ENCODE measurements around the gene CHMP4A. TPM values are rescaled to one million over a fixed set of nuclear protein-coding genes. Genes with fewer than 3 reads are reported as not detected.

CHMP4A gene
- total and polyA plus RNA-seq, 2 of the 13 experiments (the other 11 are each of a cell fraction or from before 2014, with no cell fraction given) = 83.6 to 113 TPM

DNA sequence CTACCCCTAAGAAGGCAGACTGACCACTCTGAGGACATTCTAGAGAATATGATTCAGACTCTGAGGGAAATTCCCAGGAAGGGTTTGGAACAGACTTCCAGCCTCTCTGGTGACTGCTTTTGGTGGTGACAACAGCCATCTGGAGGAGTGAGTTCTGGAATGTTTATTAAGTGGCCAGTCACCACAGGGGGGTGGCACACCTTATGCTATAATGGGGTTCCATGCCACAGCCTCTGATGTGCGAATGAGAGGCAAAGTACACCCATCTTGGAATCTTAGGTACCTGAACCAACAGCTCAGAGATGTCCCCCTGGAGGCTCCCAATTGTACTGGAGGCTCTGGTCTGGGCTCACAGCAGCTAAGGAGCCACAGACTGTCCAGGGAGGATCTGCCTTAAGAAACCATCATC, 38.6 kb upstream of the CHMP4A start (continued):
- TF ChIP-seq PBX2 (CRISPR knock-in tag; IDR thresholded peaks at IDR 0.05) (peak; percentile 43; the same call in 1 of the 2 replicates), TARDBP (CRISPR knock-in tag; IDR thresholded peaks at IDR 0.05) (no peak), KLF6 (CRISPR knock-in tag; IDR thresholded peaks at IDR 0.05) (no peak), RAD51 (IDR thresholded peaks at IDR 0.05; ENCODE audit: borderline replicate concordance) (no peak), ZNF230 (CRISPR knock-in tag; IDR thresholded peaks at IDR 0.05) (0 out of 2 replicates have a peak, but pooled peaks have one; percentile 21), ATF7-NPFF (CRISPR knock-in tag; IDR thresholded peaks at IDR 0.05; ENCODE audit: low read depth) (0 out of 2 replicates have a peak, but pooled peaks have one; percentile 20), ARID2 (CRISPR knock-in tag; IDR thresholded peaks at IDR 0.05; ENCODE audit: borderline replicate concordance) (peak; percentile 59; the same call in 1 of the 2 replicates), ETS1 (CRISPR knock-in tag; IDR thresholded peaks at IDR 0.05) (no peak), ZNF20 (CRISPR knock-in tag; IDR thresholded peaks at IDR 0.05) (no peak), ZNF260 (CRISPR knock-in tag; IDR thresholded peaks at IDR 0.05; ENCODE audit: borderline replicate concordance, low read depth) (no peak), ZNF326 (CRISPR knock-in tag; IDR thresholded peaks at IDR 0.05; ENCODE audit: borderline replicate concordance) (no peak), ZMYM3 (CRISPR knock-in tag; IDR thresholded peaks at IDR 0.05) (no peak), NCOA1 (CRISPR knock-in tag; IDR thresholded peaks at IDR 0.05) (peak; percentile 56; the same call in 1 of the 2 replicates), MTF2 (CRISPR knock-in tag; IDR thresholded peaks at IDR 0.05; ENCODE audit: borderline replicate concordance) (peak; percentile 45; the same call in 1 of the 2 replicates), FOXM1 (CRISPR knock-in tag; IDR thresholded peaks at IDR 0.05) (no peak), ZNF354B (CRISPR knock-in tag; IDR thresholded peaks at IDR 0.05) (0 out of 2 replicates have a peak, but pooled peaks have one; percentile 38), ZNF577 (CRISPR knock-in tag; IDR thresholded peaks at IDR 0.05; ENCODE audit: borderline replicate concordance, low read depth) (no peak), IRX3 (CRISPR knock-in tag; IDR thresholded peaks at IDR 0.05; ENCODE audit: borderline replicate concordance, low read depth) (no peak), ZNF501 (CRISPR knock-in tag; IDR thresholded peaks at IDR 0.05) (0 out of 2 replicates have a peak, but pooled peaks have one; percentile 15)
- TF ChIP-seq, protein P1, sequence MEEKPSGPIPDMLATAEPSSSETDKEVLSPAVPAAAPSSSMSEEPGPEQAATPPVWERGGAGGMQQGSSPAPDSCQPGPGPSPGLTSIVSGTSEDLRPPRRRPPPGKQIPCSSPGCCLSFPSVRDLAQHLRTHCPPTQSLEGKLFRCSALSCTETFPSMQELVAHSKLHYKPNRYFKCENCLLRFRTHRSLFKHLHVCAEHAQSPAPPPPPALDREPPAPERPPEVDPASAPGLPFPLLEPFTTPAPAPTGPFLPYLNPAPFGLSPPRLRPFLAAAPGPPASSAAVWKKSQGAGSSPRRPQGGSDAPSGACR (CRISPR knock-in tag; IDR thresholded peaks at IDR 0.05) = peak; percentile 67; the same call in 1 of the 2 replicates
- TF ChIP-seq, protein P2, sequence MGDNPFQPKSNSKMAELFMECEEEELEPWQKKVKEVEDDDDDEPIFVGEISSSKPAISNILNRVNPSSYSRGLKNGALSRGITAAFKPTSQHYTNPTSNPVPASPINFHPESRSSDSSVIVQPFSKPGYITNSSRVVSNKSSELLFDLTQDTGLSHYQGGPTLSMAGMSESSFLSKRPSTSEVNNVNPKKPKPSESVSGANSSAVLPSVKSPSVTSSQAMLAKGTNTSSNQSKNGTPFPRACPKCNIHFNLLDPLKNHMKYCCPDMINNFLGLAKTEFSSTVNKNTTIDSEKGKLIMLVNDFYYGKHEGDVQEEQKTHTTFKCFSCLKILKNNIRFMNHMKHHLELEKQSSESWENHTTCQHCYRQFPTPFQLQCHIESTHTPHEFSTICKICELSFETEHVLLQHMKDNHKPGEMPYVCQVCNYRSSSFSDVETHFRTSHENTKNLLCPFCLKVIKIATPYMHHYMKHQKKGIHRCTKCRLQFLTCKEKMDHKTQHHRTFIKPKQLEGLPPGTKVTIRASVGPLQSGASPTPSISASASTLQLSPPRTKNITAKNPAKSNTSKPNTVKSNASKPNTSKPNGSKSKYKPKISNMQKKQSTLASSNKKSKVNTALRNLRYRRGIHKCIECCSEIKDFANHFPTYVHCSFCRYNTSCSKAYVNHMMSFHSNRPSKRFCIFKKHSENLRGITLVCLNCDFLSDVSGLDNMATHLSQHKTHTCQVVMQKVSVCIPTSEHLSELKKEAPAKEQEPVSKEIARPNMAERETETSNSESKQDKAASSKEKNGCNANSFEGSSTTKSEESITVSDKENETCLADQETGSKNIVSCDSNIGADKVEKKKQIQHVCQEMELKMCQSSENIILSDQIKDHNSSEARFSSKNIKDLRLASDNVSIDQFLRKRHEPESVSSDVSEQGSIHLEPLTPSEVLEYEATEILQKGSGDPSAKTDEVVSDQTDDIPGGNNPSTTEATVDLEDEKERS (CRISPR knock-in tag; IDR thresholded peaks at IDR 0.05) = no peak; the same call in 1 of the 2 replicates
- TF ChIP-seq, protein P3, sequence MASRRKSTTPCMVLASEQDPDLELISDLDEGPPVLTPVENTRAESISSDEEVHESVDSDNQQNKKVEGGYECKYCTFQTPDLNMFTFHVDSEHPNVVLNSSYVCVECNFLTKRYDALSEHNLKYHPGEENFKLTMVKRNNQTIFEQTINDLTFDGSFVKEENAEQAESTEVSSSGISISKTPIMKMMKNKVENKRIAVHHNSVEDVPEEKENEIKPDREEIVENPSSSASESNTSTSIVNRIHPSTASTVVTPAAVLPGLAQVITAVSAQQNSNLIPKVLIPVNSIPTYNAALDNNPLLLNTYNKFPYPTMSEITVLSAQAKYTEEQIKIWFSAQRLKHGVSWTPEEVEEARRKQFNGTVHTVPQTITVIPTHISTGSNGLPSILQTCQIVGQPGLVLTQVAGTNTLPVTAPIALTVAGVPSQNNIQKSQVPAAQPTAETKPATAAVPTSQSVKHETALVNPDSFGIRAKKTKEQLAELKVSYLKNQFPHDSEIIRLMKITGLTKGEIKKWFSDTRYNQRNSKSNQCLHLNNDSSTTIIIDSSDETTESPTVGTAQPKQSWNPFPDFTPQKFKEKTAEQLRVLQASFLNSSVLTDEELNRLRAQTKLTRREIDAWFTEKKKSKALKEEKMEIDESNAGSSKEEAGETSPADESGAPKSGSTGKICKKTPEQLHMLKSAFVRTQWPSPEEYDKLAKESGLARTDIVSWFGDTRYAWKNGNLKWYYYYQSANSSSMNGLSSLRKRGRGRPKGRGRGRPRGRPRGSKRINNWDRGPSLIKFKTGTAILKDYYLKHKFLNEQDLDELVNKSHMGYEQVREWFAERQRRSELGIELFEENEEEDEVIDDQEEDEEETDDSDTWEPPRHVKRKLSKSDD (CRISPR knock-in tag; IDR thresholded peaks at IDR 0.05; ENCODE audit: low read depth) = no peak

Measured in HepG2 (cell line).